Endometrial microvascular endothelial cells (primary cell): ENCODE measurements around the gene ACOT7. TPM values are rescaled to one million over a fixed set of nuclear protein-coding genes. Genes with fewer than 3 reads are reported as not detected.

ENCODE experiments used
- in situ Hi-C: cut with HindIII; loops from 2 replicates; pipeline ENCODE4 v1.10.0; 2017; ENCODE audit warnings: low sequenced_read_pairs, low pct_unique_long_range_greater_than_20kb; ENCODE audit errors: inconsistent ontology term
- total RNA-seq: library from RNA; depleted of rRNA; stranded (reverse); fragments of >200 nt; gene quantifications from one replicate; pipeline ENCODE4 v1.2.3, GENCODE V29; 2015; ENCODE audit errors: inconsistent ontology term

ACOT7 gene
- total RNA-seq, 1 donor from 2014 or later = 101 TPM

GRCh38 chr1:6248161-6248776, 145.3 kb downstream of the ACOT7 start:
- in situ Hi-C loops = no loop called here

DNA sequence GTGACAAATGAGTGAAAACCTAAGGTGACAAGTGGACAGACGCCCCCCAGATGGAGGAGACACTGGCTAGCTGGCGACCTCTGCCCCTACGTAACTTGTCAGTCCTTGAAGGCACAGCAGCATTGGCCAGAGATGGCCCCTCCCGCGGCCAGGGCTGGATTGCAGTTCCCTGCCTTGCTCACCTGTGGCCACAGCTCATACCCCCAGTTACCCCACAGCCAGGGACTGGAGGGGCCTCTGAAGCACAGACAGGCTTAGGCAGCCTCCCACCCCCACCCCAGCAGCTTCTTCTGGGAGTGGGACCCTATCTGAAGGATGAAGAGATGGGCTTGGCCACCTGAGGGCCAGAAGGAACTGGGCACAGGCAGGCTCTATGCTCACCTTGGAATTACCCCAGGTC, 145.9 kb downstream of the ACOT7 start:
- in situ Hi-C loops = no loop called here

DNA sequence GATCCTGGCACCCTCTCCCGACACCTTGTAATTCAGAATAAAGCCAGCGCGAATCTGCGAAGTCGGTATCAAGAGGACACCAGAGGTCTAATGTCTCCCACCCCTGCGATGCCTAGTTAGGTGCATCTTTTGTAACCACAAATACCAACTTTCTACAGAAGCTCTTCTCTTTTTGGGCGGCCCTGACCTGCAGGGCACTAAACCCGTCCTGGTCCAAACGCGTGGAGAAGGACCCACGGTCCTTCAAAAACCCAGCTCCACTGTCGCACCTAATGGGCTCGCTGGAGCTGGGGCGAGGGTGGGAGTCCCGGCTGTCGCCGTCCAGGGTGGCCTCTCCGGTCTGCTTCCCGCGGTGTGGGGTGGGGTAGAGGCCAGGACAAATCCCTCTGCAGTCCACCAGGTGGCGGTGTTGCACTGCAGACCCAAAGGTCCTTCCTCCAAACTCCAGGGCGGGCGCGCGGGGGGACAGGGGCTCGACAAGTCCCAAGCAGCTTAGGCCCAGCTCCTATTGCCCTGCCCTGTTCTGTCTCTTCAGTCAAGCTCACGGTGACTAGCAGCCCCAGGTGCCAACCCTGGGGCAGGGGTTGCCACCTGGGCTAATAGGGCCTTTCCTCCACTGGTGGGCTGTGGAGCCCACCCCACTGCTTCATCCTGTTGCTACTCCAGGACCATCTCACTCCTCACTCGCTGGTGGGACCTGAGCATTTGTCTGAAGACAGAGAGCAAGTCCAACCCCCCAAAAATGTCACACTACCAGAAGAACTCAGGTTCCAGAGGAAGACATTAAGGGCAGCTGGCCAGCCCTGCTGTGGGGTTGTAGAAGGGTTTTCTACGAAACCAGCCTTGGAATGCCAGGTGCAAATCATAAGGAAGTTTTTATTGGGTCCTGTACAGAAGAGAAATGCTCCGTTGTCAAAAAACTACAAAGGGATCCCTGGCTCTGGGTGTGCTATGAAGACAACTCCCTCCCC, 146.8 kb downstream of the ACOT7 start:
- in situ Hi-C loops = no loop called here

DNA sequence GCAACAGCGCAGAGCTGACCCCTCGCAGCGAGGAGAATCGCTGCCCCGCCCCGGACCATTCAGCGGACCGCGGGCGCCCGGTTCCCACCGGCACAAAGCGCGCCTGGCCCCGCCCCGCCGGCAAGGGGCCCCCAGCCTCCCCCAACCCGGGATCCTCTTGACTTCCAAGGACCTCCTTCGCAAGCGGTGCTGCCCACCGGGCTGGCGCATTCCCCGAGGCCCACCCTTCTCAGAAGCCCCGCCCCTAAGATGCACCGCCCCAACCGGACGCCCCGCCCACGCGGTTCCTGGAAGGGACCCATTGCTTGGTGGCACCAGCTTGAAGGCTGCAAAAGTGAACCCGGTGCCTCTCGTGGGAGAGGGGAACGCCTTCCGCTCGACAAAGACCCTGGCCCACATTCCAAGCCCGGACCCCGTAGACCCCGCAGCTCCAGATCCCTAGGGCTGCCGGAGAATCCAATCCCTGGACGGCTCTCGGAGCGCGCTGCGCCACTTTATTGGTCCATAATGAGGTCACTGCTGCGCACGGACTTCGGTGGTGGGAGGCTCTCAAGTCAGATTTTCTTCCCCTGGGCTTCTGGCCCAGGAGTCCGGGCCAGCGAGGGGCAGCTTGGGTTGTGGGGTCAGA, 147.6 kb downstream of the ACOT7 start:
- in situ Hi-C loops = no loop called here

DNA sequence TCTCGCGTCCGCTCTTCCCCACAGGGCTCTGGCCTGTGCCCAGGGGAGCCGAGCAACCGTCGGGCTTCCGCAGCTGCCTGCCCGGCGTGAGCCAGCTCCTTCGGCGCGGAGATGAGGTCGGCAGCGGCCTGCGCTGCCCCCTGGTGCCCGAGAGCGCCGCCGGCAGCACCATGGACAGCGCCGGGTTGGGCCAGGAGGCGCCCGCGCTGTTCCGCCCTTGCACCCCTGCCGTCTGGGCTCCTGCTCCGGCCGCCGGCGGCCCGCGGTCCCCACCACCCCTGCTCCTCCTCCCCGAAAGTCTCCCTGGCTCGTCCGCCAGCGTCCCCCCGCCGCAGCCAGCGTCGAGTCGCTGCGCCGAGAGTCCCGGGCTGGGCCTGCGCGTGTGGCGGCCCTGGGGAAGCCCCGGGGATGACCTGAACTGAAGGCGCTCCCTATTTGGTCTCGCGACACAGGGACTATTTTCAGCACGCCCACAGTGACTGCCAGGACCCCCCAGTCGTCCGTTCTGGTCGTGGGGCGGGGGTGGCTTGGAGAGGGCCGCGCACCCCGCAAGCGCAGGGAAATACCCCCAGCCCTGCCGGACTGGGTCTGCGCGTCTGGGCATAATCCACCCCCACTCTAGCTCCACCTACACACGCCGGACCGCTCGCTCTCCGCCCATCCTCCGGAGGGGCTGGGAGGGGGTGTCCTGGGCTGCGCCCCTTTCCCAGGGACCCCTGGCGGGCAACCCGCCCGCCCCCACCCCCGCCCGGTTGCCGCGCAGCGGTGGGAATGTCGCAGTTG, 148.3 kb downstream of the ACOT7 start:
- in situ Hi-C loops = no loop called here

- in situ Hi-C loops = no loop called here
These were observed 149.0 kb downstream of the ACOT7 start for GRCh38 chr1:6244401-6245049.

- in situ Hi-C loops = no loop called here
These were observed 149.6 kb downstream of the ACOT7 start, which contains the start of gene HES3 for GRCh38 chr1:6243993-6244392. TSS of gene HES3 (plus strand) at chr1:6244179. CDS start at chr1:6244366, 187 bp downstream.

- in situ Hi-C loops = no loop called here
These were observed 150.3 kb downstream of the ACOT7 start for GRCh38 chr1:6243053-6243834.

DNA sequence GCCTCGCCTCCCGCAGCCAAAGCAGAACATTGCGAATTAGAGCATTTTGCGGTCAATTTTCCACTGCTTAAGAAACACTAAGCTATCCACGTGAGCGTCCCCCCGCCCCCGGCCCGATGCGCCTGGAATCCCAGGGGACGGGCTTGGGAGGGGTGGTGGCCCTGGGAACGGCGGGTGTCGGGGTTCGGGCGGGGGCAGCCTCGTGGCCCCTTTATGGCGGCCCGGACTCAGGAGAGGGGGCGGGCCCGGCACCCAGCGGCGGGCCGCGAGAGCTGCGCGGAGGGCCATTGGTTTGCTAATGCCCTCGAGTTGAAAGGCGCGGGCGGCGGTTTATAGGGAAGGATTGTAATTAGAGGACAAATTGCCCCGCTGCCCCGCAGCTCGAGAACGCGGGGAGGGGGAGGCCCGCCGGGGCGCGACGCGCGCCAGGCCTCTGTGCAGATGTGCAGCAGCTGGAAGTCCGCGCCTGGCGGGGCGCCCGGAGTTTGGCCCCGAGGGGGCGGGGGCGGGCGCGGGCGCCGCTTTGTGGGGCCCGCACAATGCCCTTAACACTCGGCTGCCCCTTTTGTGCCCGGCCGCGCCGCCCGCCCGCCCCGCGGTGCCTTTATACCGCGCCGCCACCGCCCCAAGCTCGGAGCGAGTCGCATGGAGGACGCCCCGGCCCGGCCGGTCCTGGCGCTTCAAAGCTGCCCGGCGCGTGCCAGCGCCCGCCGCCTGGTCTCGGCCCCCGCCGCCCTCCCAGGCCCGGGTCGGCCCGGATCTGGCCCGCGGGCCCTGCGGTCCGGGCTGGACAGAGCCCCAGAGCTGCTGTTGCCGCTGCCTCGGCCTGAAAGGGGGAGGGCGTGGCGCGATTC, 151.5 kb downstream of the ACOT7 start:
- in situ Hi-C loops = no loop called here

- in situ Hi-C loops = no loop called here
These were observed 152.3 kb downstream of the ACOT7 start for GRCh38 chr1:6241107-6241886.

DNA sequence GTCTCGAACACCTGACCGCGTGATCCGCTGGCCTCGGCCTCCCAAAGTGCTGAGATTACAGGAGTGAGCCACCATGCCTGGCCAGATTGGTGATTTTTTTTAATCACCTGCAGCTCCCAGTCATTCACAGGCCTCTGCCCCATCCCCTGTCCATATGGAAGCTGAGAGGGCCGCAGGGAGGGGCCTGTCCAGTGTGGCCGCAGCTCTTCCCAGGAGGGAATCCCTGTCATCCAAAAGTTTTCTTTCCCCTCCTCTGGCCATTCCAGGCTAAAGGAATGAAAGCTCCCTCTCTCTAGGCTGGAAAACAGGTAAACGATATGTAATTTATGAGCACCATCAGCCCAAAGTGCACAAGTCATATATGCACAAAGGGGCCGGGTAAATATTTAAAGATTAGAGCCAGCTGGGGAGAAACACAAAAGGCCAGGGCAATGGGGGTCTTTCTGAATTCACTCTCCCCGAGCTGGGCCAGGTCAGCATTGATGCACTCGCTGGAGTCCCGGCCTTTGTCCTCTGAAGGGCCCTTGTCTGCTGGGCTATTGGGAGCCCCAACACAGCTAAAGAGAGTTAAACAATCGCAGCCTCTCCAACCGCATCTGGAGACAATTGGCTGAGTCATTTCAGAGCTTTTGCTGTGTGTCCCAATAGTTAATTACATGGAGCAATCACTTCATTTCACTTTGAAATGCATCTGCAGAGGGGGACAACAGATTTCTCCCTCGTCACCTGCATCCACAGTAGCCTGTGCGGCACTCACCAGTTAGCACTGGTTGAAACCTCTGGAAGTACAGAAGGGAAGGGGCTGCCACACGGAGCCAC, 153.4 kb downstream of the ACOT7 start:
- in situ Hi-C loops = no loop called here

- in situ Hi-C loops = no loop called here
These were observed 154.3 kb downstream of the ACOT7 start for GRCh38 chr1:6239213-6239752.

DNA sequence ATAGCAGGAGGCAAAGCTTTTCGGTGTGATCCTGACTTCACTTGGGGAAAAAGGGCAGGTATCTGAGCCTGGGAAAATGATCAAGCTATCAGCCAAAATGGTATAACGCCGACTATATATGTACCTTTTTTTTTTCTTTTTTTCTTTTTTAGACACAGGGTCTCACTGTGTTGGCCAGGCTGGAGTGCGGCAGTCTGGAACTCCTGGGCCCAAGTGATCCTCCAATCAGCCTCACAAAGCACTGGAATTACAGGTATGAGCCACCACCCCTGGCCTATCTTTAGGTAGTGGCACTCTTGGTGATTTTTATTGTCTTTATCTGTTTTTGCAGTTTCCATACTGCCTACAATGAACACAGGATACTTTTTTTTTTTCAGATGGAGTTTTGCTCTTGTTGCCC, 156.5 kb downstream of the ACOT7 start:
- in situ Hi-C loops = no loop called here

- in situ Hi-C loops = no loop called here
These were observed 158.3 kb downstream of the ACOT7 start for GRCh38 chr1:6235296-6235677.
